ENCODE measurements around the gene SYNPR.

- TF ChIP-seq, protein P1, sequence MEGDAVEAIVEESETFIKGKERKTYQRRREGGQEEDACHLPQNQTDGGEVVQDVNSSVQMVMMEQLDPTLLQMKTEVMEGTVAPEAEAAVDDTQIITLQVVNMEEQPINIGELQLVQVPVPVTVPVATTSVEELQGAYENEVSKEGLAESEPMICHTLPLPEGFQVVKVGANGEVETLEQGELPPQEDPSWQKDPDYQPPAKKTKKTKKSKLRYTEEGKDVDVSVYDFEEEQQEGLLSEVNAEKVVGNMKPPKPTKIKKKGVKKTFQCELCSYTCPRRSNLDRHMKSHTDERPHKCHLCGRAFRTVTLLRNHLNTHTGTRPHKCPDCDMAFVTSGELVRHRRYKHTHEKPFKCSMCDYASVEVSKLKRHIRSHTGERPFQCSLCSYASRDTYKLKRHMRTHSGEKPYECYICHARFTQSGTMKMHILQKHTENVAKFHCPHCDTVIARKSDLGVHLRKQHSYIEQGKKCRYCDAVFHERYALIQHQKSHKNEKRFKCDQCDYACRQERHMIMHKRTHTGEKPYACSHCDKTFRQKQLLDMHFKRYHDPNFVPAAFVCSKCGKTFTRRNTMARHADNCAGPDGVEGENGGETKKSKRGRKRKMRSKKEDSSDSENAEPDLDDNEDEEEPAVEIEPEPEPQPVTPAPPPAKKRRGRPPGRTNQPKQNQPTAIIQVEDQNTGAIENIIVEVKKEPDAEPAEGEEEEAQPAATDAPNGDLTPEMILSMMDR (IDR thresholded peaks at IDR 0.05; ENCODE audit: low read length) = no peak
- TF ChIP-seq EZH2phosphoT487 (IDR thresholded peaks at IDR 0.05; ENCODE audit: low read length) = no peak
- TF ChIP-seq EZH2 (optimal IDR thresholded peaks at IDR 0.05; ENCODE audit: low read depth, low read length) = no peak
Measured at GRCh38 chr3:63251499-63251898, 26.6 kb upstream of the SYNPR start.

Measured in MM.1S (cell line).